A549 (cell line): ENCODE data around the gene RAP1GAP2. TPM values are rescaled to one million over a fixed set of nuclear protein-coding genes. Genes with fewer than 3 reads are reported as not detected.

Source experiments
- ATAC-seq, 2 experiments: fragments of 200-7000 bp in 1 of 2; fragments of >200 bp in 1 of 2; cut with Nextera tagmentation in 1 of 2; cut with Tn5 transposase in 1 of 2; 3 replicates each; pipeline versions ENCODE4 v1.8.0 to v1.9.1; 2018 to 2020; ENCODE audit warnings: mild to moderate bottlenecking in 1 of 2, moderate library complexity in 1 of 2
- CTCF ChIA-PET: fragments of 300-600 bp; sonication (Branson Sonifier 250); formaldehyde crosslinking; extraction: SDS; loops from one replicate; lab custom pipeline; 2021; ENCODE audit warnings: antibody characterized with exemption, inconsistent platforms; lab: Yijun Ruan, JAX
- POLR2A ChIA-PET: fragments of 350-600 bp; formaldehyde crosslinking; extraction: SDS; loops from one replicate; lab custom pipeline; 2021; ENCODE audit warnings: antibody characterized with exemption, inconsistent platforms; lab: Yijun Ruan, JAX
- DNase-seq, 2 experiments: peaks; one replicate each; pipeline versions ENCODE4 v3.0.0 to v3.0.0-alpha.2; 2011 to 2016; ENCODE audit warnings: low read depth in 1 of 2, low spot score in 1 of 2
- FAIRE-seq: peaks from 2 replicates; lab custom pipeline; 2011; peaks lifted over from hg19 to GRCh38; lab: Jason Lieb, UNC
- H3K27ac ChIP-seq, 2 experiments: fragments of >200 bp; sonication (Bioruptor Twin); formaldehyde crosslinking; 3 replicates each; pipeline ENCODE4 v1.5.1; 2016 to 2017
- H3K4me1 ChIP-seq: fragments of >200 bp; sonication (Bioruptor Twin); formaldehyde crosslinking; 3 replicates; pipeline ENCODE4 v1.6.1; 2016
- H3K4me2 ChIP-seq: fragments of >200 bp; sonication (Bioruptor Twin); formaldehyde crosslinking; 3 replicates; pipeline ENCODE4 v1.6.1; 2016
- H3K4me3 ChIP-seq: fragments of >200 bp; sonication (Bioruptor Twin); formaldehyde crosslinking; 3 replicates; pipeline ENCODE4 v1.5.1; 2016
- H3K9me3 ChIP-seq: fragments of >200 bp; sonication (Bioruptor Twin); formaldehyde crosslinking; 3 replicates; pipeline ENCODE4 v1.6.1; 2016
- CBX2 ChIP-seq: fragments of 200-600 bp; sonication (generic); IDR thresholded peaks from 2 replicates; pipeline ENCODE4 v1.6.1; 2016; ENCODE audit warnings: low read depth, mild to moderate bottlenecking, borderline replicate concordance
- CBX8 ChIP-seq: fragments of 200-600 bp; sonication (generic); IDR thresholded peaks from 2 replicates; pipeline ENCODE4 v1.6.1; 2016
- EHMT2 ChIP-seq: fragments of 200-600 bp; sonication (generic); IDR thresholded peaks from 2 replicates; pipeline ENCODE4 v1.6.1; 2016; ENCODE audit warnings: antibody characterized with exemption, low read depth, mild to moderate bottlenecking, moderate library complexity
- ESRRA ChIP-seq: fragments of 150-350 bp; IDR thresholded peaks from 2 replicates; pipeline ENCODE4 v1.6.1; 2014; ENCODE audit warnings: mild to moderate bottlenecking, low read length, borderline replicate concordance
- FOSB ChIP-seq: fragments of 250-450 bp; sonication (Bioruptor Pico); IDR thresholded peaks from 2 replicates; pipeline ENCODE4 v1.5.0; 2020; ENCODE audit warnings: mild to moderate bottlenecking, moderate library complexity
- FOSL2 ChIP-seq, 2 experiments: fragments of 450-650 bp in 1 of 2; fragments of >200 bp in 1 of 2; sonication (Bioruptor Twin) in 1 of 2; formaldehyde crosslinking; IDR thresholded peaks; 2 replicates each; pipeline versions ENCODE4 v1.5.0 to v1.6.1; 2016 to 2020; ENCODE audit warnings: mild to moderate bottlenecking in 1 of 2, moderate library complexity in 1 of 2
- FOXS1 ChIP-seq: fragments of 250-450 bp; sonication (Bioruptor Pico); IDR thresholded peaks from 2 replicates; pipeline ENCODE4 v1.5.0; 2020; ENCODE audit warnings: mild to moderate bottlenecking, moderate library complexity
- HDAC2 ChIP-seq: fragments of 200-600 bp; sonication (generic); IDR thresholded peaks from 2 replicates; pipeline ENCODE4 v1.6.1; 2016
- HES2 ChIP-seq: fragments of >200 bp; sonication (Bioruptor Twin); formaldehyde crosslinking; IDR thresholded peaks from 2 replicates; pipeline ENCODE4 v1.6.1; 2016
- HOXB13 ChIP-seq: fragments of 250-450 bp; sonication (Bioruptor Pico); IDR thresholded peaks from 2 replicates; pipeline ENCODE4 v1.5.0; 2020; ENCODE audit warnings: low read depth, mild to moderate bottlenecking, moderate library complexity
- HOXB5 ChIP-seq: fragments of 250-450 bp; sonication (Bioruptor Pico); IDR thresholded peaks from 2 replicates; pipeline ENCODE4 v1.5.0; 2020; ENCODE audit warnings: mild to moderate bottlenecking, moderate library complexity
- MAFK ChIP-seq: fragments of 450-650 bp; IDR thresholded peaks from 2 replicates; pipeline ENCODE4 v1.6.1; 2014; ENCODE audit not compliant: partially characterized antibody
- MAX ChIP-seq: IDR thresholded peaks from 2 replicates; pipeline ENCODE4 v1.6.1; 2012
- MAZ ChIP-seq: fragments of 150-350 bp; IDR thresholded peaks from 2 replicates; pipeline ENCODE4 v1.6.1; 2014; ENCODE audit warnings: antibody characterized with exemption, low read depth, low read length, borderline replicate concordance
- MYC ChIP-seq: IDR thresholded peaks from 2 replicates; pipeline ENCODE4 v1.6.1; 2012; ENCODE audit warnings: mild to moderate bottlenecking, inconsistent platforms, low read length, improper control_type of control experiment, borderline replicate concordance
- NR3C1 ChIP-seq: fragments of >200 bp; sonication (Bioruptor Twin); formaldehyde crosslinking; IDR thresholded peaks from 3 replicates; pipeline ENCODE4 v1.6.1; 2017
- PHF8 ChIP-seq: fragments of 200-600 bp; sonication (generic); IDR thresholded peaks from 2 replicates; pipeline ENCODE4 v1.6.1; 2016; ENCODE audit warnings: low read depth, mild to moderate bottlenecking, antibody characterized with exemption, moderate library complexity, borderline replicate concordance
- RAD21 ChIP-seq, 2 experiments: fragments of >200 bp in 1 of 2; sonication (Bioruptor Twin) in 1 of 2; formaldehyde crosslinking in 1 of 2; IDR thresholded peaks in 1 of 2; conservative IDR thresholded peaks in 1 of 2; 2 replicates in 1 of 2; 3 replicates in 1 of 2; pipeline ENCODE4 v1.6.1; 2012 to 2018; ENCODE audit warnings: inconsistent platforms in 1 of 2
- RARB ChIP-seq: fragments of 250-450 bp; sonication (Bioruptor Pico); IDR thresholded peaks from 2 replicates; pipeline ENCODE4 v1.8.0; 2021; ENCODE audit warnings: mild to moderate bottlenecking, moderate library complexity
- RCOR1 ChIP-seq: fragments of 150-350 bp; IDR thresholded peaks from 2 replicates; pipeline ENCODE4 v1.6.1; 2014; ENCODE audit warnings: antibody characterized with exemption, low read length, low read depth
- SMC3 ChIP-seq: fragments of >200 bp; sonication (Bioruptor Twin); formaldehyde crosslinking; IDR thresholded peaks from 3 replicates; pipeline ENCODE4 v1.6.1; 2018; ENCODE audit warnings: inconsistent platforms
- TFCP2L1 ChIP-seq: fragments of 250-450 bp; sonication (Bioruptor Pico); IDR thresholded peaks from 2 replicates; pipeline ENCODE4 v1.5.0; 2021; ENCODE audit warnings: mild to moderate bottlenecking
- TP53 ChIP-seq: fragments of 250-450 bp; sonication (Bioruptor Pico); IDR thresholded peaks from 2 replicates; pipeline ENCODE4 v1.5.0; 2021; ENCODE audit warnings: mild to moderate bottlenecking, moderate library complexity
- ZFP36 ChIP-seq: fragments of 450-650 bp; IDR thresholded peaks from 2 replicates; pipeline ENCODE4 v1.6.1; 2014; ENCODE audit warnings: borderline replicate concordance; ENCODE audit not compliant: partially characterized antibody
- WGBS: methylation state at CpG from one replicate; pipeline ENCODE4 v1.1.6; 2017; ENCODE audit errors: missing lambda C conversion rate; 5-methylcytosine and 5-hydroxymethylcytosine counted together
- polyA plus RNA-seq, 4 experiments: library from polyadenylated mRNA; depleted of rRNA in 3 of 4; stranded (reverse); fragments of >200 nt; fragmentation: RNase III in 1 of 4; extraction: RNeasy Plus Mini Kit Qiagen cat#74134 plus additional on column Dnase treatment in 1 of 4; gene quantifications; 2 replicates in 3 of 4; 3 replicates in 1 of 4; pipeline ENCODE4 v1.2.3, GENCODE V29; 2011 to 2017
- TF ChIP-seq, protein P1 (sequence below): fragments of 200-600 bp; sonication (generic); IDR thresholded peaks from 2 replicates; pipeline ENCODE4 v1.6.1; 2016; ENCODE audit warnings: antibody characterized with exemption, mild to moderate bottlenecking, moderate library complexity
- TF ChIP-seq, protein P2 (sequence below): IDR thresholded peaks from 2 replicates; pipeline ENCODE4 v1.6.1; 2012; ENCODE audit warnings: low read depth, borderline replicate concordance
- TF ChIP-seq, protein P3 (sequence below): fragments of >200 bp; sonication (Bioruptor Twin); formaldehyde crosslinking; IDR thresholded peaks from 3 replicates; pipeline ENCODE4 v1.6.1; 2016

Gene RAP1GAP2
- polyA plus RNA-seq, 2 of the 4 experiments (the other 2 are of a cell fraction) = 8.3 to 20.8 TPM

DNA sequence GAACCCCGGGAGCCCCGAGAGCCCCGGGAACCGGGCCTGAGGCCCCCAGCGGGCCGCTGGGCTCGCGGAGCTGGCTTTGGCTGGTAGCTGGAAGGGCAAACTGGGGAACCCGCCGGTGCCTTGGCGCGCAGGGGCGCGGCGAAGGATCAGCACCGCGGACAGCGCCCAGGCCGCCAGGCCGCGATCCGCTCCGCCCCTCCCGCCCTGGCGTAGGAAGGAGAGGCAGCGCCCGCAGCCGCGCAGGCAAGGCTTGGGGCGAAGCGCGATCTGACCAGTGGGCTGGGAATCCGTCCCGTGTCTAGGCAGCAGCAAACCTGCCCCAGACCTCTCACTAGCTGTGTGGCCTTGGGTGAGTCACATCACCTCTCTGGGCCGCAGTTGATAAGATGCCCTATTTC lies 46.5 kb upstream of the RAP1GAP2 start:
- ATAC-seq (peak; percentile 89 to 96), FAIRE-seq (no peak), DNase-seq (peak; percentile 73 to 83)
- TF ChIP-seq TP53 (CRISPR knock-in tag) (no peak), HES2 (no peak), HDAC2 (peak; percentile 68; the same call in 1 of the 2 replicates), FOXS1 (CRISPR knock-in tag) (peak; percentile 74; the same call in 1 of the 2 replicates), CBX8 (no peak), NR3C1 (no peak), SMC3 (no peak), MAX (peak; percentile 75), MAFK (no peak), TFCP2L1 (CRISPR knock-in tag) (0 out of 2 replicates have a peak, but pooled peaks have one; percentile 40), CBX2 (no peak), HOXB5 (CRISPR knock-in tag) (peak; percentile 81), FOSL2 (IDR thresholded peaks at IDR 0.05) (no peak), FOSL2 (CRISPR knock-in tag; IDR thresholded peaks at IDR 0.05) (no peak), EHMT2 (peak; percentile 89), RAD21 (conservative IDR thresholded peaks at IDR 0.05 in 1 of 2, IDR thresholded peaks at IDR 0.05 in 1 of 2) (peak in 1 of 2 experiments; percentile 22; a peak in 1 of 5 replicates), RARB (CRISPR knock-in tag) (no peak), ZFP36 (peak; percentile 44), MAZ (peak; percentile 54; the same call in 1 of the 2 replicates), FOSB (no peak), MYC (peak; percentile 52; the same call in 1 of the 2 replicates), RCOR1 (no peak)
- TF ChIP-seq, protein P1, sequence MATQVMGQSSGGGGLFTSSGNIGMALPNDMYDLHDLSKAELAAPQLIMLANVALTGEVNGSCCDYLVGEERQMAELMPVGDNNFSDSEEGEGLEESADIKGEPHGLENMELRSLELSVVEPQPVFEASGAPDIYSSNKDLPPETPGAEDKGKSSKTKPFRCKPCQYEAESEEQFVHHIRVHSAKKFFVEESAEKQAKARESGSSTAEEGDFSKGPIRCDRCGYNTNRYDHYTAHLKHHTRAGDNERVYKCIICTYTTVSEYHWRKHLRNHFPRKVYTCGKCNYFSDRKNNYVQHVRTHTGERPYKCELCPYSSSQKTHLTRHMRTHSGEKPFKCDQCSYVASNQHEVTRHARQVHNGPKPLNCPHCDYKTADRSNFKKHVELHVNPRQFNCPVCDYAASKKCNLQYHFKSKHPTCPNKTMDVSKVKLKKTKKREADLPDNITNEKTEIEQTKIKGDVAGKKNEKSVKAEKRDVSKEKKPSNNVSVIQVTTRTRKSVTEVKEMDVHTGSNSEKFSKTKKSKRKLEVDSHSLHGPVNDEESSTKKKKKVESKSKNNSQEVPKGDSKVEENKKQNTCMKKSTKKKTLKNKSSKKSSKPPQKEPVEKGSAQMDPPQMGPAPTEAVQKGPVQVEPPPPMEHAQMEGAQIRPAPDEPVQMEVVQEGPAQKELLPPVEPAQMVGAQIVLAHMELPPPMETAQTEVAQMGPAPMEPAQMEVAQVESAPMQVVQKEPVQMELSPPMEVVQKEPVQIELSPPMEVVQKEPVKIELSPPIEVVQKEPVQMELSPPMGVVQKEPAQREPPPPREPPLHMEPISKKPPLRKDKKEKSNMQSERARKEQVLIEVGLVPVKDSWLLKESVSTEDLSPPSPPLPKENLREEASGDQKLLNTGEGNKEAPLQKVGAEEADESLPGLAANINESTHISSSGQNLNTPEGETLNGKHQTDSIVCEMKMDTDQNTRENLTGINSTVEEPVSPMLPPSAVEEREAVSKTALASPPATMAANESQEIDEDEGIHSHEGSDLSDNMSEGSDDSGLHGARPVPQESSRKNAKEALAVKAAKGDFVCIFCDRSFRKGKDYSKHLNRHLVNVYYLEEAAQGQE = peak; percentile 98
- TF ChIP-seq, protein P2, sequence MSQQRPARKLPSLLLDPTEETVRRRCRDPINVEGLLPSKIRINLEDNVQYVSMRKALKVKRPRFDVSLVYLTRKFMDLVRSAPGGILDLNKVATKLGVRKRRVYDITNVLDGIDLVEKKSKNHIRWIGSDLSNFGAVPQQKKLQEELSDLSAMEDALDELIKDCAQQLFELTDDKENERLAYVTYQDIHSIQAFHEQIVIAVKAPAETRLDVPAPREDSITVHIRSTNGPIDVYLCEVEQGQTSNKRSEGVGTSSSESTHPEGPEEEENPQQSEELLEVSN = 0 out of 2 replicates have a peak, but pooled peaks have one; percentile 21
- WGBS = 1% methylated on average over 9 of the region's 35 CpGs
- peaks cover 7% of the 10 kb centered on the region for H3K4me1 ChIP-seq
- no peak overlapping the region for H3K27ac ChIP-seq
- peak overlapping the region; percentile 94 for H3K4me2 ChIP-seq
- CTCF ChIA-PET = interaction anchor here (0.8 to 1.4 kb wide), 4 partner anchors 9 to 153 kb away, joined by 3 to 5 read pairs (median 4); no protein-coding TSS in a partner anchor
- H3K4me3 ChIP-seq = peak overlapping the region; percentile 51
- H3K9me3 ChIP-seq = no peaks in the 10 kb centered on the region
- POLR2A ChIA-PET = no interaction called here

DNA sequence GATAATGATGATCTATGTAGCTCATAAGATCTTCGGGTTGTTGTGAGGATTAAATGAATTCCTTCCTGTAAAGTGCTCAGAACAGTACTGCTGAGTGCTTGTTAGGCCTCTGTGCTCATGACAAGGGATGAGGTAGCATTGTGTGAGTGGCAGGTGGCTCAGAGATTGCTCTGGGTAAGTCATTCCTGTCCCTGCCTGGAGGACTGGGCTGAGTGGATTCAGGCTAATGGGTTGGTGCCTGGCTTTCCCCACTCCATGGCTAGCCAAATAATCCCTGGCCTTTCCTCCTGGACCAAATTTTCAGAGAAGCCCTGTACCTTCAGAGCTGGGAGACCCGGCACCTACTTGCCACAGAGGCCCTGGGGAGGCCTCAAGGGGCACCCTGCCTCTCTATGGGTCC lies 45.5 kb upstream of the RAP1GAP2 start:
- Histone ChIP-seq H3K4me2 (no peak overlapping the region), H3K4me1 (peaks cover 10% of the 10 kb centered on the region), H3K27ac (no peak overlapping the region), H3K4me3 (no peak overlapping the region), H3K9me3 (no peaks in the 10 kb centered on the region)
- 34% methylated on average over 2 of the region's 2 CpGs for WGBS
- TF ChIP-seq MAFK = no peak
- no peak for TF ChIP-seq ESRRA
- TF ChIP-seq HOXB13 (CRISPR knock-in tag) = no peak
- TF ChIP-seq, protein P3, sequence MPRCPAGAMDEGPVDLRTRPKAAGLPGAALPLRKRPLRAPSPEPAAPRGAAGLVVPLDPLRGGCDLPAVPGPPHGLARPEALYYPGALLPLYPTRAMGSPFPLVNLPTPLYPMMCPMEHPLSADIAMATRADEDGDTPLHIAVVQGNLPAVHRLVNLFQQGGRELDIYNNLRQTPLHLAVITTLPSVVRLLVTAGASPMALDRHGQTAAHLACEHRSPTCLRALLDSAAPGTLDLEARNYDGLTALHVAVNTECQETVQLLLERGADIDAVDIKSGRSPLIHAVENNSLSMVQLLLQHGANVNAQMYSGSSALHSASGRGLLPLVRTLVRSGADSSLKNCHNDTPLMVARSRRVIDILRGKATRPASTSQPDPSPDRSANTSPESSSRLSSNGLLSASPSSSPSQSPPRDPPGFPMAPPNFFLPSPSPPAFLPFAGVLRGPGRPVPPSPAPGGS = no peak
- TF ChIP-seq RAD21 (conservative IDR thresholded peaks at IDR 0.05 in 1 of 2, IDR thresholded peaks at IDR 0.05 in 1 of 2) = no peak
- no peak for TF ChIP-seq MAX
- no peak for TF ChIP-seq PHF8
- ChIA-PET CTCF (interaction anchor here (0.9 to 2.8 kb wide), 4 partner anchors 8 to 154 kb away, joined by 3 to 16 read pairs (median 4); no protein-coding TSS in a partner anchor), POLR2A (no interaction called here)
- ATAC-seq (peak in 1 of 2 experiments; percentile 5; a peak in 1 of 6 replicates), FAIRE-seq (no peak), DNase-seq (no peak)
